ENCODE data around the gene SUMF1. TPM values are rescaled to one million over a fixed set of nuclear protein-coding genes. Genes with fewer than 3 reads are reported as not detected.

Gene SUMF1
- total RNA-seq, 1 donor from 2014 or later: 35.4 TPM

GRCh38 chr3:4380013-4380412 is 87.1 kb downstream of the SUMF1 start:
- ATAC-seq: no peak

DNA sequence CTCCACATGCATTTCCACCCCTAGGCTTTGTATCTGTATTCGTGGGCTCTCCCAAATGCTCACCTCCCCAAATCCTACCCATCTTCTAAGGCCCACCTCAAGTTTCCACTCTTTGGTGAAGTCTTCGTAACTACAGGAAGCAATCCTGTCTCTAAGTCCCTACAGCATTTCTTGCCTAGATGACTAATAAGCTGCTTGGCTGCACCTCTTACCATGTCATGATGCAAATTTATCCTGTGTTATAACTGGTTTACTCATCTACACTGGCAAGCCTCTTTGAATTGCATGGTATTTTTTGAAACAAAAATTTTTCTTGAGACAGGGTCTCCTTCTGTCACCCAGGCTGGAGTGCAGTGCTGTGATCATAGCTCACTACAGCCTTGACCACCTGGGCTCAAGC is 90.6 kb downstream of the SUMF1 start:
- TF ChIP-seq, protein P1, sequence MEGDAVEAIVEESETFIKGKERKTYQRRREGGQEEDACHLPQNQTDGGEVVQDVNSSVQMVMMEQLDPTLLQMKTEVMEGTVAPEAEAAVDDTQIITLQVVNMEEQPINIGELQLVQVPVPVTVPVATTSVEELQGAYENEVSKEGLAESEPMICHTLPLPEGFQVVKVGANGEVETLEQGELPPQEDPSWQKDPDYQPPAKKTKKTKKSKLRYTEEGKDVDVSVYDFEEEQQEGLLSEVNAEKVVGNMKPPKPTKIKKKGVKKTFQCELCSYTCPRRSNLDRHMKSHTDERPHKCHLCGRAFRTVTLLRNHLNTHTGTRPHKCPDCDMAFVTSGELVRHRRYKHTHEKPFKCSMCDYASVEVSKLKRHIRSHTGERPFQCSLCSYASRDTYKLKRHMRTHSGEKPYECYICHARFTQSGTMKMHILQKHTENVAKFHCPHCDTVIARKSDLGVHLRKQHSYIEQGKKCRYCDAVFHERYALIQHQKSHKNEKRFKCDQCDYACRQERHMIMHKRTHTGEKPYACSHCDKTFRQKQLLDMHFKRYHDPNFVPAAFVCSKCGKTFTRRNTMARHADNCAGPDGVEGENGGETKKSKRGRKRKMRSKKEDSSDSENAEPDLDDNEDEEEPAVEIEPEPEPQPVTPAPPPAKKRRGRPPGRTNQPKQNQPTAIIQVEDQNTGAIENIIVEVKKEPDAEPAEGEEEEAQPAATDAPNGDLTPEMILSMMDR (IDR thresholded peaks at IDR 0.05): no peak
- Histone ChIP-seq H3K36me3 (peaks cover 6% of the 10 kb centered on the region), H3K4me1 (no peaks in the 10 kb centered on the region), H3K27me3 (ENCODE audit: low read depth) (no peaks in the 10 kb centered on the region), H3K4me3 (no peak overlapping the region), H3K9me3 (peaks cover 17% of the 10 kb centered on the region), H3K27ac (no peak overlapping the region)
- ATAC-seq (no peak), DNase-seq (no peak)
- intact Hi-C loops (cut with DNase I): no loop called here

More at GRCh38 chr3:4380013-4380412, 87.1 kb downstream of the SUMF1 start:
- Histone ChIP-seq H3K27ac (no peak overlapping the region), H3K4me3 (no peak overlapping the region), H3K9me3 (no peaks in the 10 kb centered on the region), H3K27me3 (ENCODE audit: low read depth) (no peaks in the 10 kb centered on the region), H3K4me1 (no peaks in the 10 kb centered on the region), H3K36me3 (no peaks in the 10 kb centered on the region)
- no peak for DNase-seq
- intact Hi-C loops (cut with DNase I): no loop called here
- TF ChIP-seq, protein P1 (IDR thresholded peaks at IDR 0.05): no peak

- H3K9me3 ChIP-seq: peaks cover 17% of the 10 kb centered on the region
- H3K27ac ChIP-seq: no peak overlapping the region
- no peak overlapping the region for H3K4me3 ChIP-seq
- no peak for DNase-seq
- H3K4me1 ChIP-seq: no peaks in the 10 kb centered on the region
- ATAC-seq: no peak
- H3K27me3 ChIP-seq (ENCODE audit: low read depth): no peaks in the 10 kb centered on the region
- TF ChIP-seq, protein P1 (IDR thresholded peaks at IDR 0.05): no peak
- peaks cover 6% of the 10 kb centered on the region for H3K36me3 ChIP-seq
- intact Hi-C loops (cut with DNase I): no loop called here
These were observed 91.2 kb downstream of the SUMF1 start for GRCh38 chr3:4375911-4376310.

DNA sequence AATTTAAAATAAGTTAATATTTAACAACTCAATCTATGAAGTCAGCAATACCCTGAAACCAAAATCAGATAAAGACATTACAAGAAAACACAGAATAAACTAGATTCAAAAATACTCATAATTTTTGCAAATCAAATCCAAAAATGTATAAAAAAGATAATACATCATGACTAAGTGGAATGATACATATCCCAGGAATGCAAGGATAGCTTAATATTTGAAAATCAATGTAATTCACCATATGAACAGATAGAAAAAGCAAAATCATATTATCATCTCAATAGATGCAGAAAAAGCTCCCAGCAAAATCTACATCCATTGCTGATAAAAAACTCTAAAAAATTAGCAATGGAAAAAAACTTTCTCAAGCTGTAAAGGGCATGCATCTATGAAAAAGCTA is 93.4 kb downstream of the SUMF1 start:
- intact Hi-C loops (cut with DNase I): no loop called here
- TF ChIP-seq, protein P1 (IDR thresholded peaks at IDR 0.05): no peak
- Histone ChIP-seq H3K27me3 (ENCODE audit: low read depth) (no peaks in the 10 kb centered on the region), H3K4me3 (no peak overlapping the region), H3K9me3 (peaks cover 17% of the 10 kb centered on the region), H3K4me1 (no peaks in the 10 kb centered on the region), H3K27ac (no peak overlapping the region), H3K36me3 (peaks cover 6% of the 10 kb centered on the region)
- DNase-seq: no peak
- ATAC-seq: no peak

GRCh38 chr3:4362523-4362922 is 104.5 kb downstream of the SUMF1 start:
- H3K36me3 ChIP-seq: peaks cover 7% of the 10 kb centered on the region
- no peak for ATAC-seq
- TF ChIP-seq, protein P1 (IDR thresholded peaks at IDR 0.05): no peak
- intact Hi-C loops (cut with DNase I): no loop called here
- no peaks in the 10 kb centered on the region for H3K4me1 ChIP-seq
- no peak for DNase-seq
- no peaks in the 10 kb centered on the region for H3K27me3 ChIP-seq (ENCODE audit: low read depth)
- no peak overlapping the region for H3K4me3 ChIP-seq
- H3K9me3 ChIP-seq: no peaks in the 10 kb centered on the region
- no peak overlapping the region for H3K27ac ChIP-seq

- no peaks in the 10 kb centered on the region for H3K27me3 ChIP-seq (ENCODE audit: low read depth)
- intact Hi-C loops (cut with DNase I): no loop called here
- H3K4me3 ChIP-seq: no peak overlapping the region
- no peaks in the 10 kb centered on the region for H3K9me3 ChIP-seq
- TF ChIP-seq, protein P1 (IDR thresholded peaks at IDR 0.05): no peak
- peaks cover 11% of the 10 kb centered on the region for H3K4me1 ChIP-seq
- ATAC-seq (no peak), DNase-seq (no peak)
- peaks cover 7% of the 10 kb centered on the region for H3K36me3 ChIP-seq
- H3K27ac ChIP-seq: no peak overlapping the region
These were observed 106.3 kb downstream of the SUMF1 start for GRCh38 chr3:4360817-4361216.
